Panc1 (cell line): ENCODE data around the gene TBX22.
"Not testable (repeated sequence)": the region's sequence is repeated elsewhere in the genome, so short reads cannot be mapped to it uniquely, and the experiment has no call there.

Experiments
- POLR2AphosphoS5 ChIP-seq: IDR thresholded peaks from 2 replicates; pipeline ENCODE4 v1.6.1; 2012; ENCODE audit warnings: mild to moderate bottlenecking, low read depth, low read length, moderate library complexity
- SIN3A ChIP-seq: IDR thresholded peaks from 2 replicates; pipeline ENCODE4 v1.6.1; 2012; ENCODE audit warnings: low read depth, mild to moderate bottlenecking, low read length, moderate library complexity, borderline replicate concordance; ENCODE audit not compliant: insufficient read depth
- TCF7L2 ChIP-seq: IDR thresholded peaks from 2 replicates; pipeline ENCODE4 v1.6.1; 2011; ENCODE audit warnings: mild to moderate bottlenecking, low read depth, low read length, inconsistent platforms
- TF ChIP-seq, protein P1 (sequence below): fragments of 450-650 bp; IDR thresholded peaks from 2 replicates; pipeline ENCODE4 v1.5.1; 2017; ENCODE audit warnings: mild to moderate bottlenecking
- TF ChIP-seq, protein P2 (sequence below), 2 experiments: IDR thresholded peaks; 2 replicates each; pipeline ENCODE4 v1.6.1; 2011 to 2012; ENCODE audit warnings: low read depth in 2 of 2, control low read depth in 1 of 2, low read length in 1 of 2, mild to moderate bottlenecking in 1 of 2, moderate library complexity in 1 of 2; ENCODE audit not compliant: insufficient read depth in 1 of 2

- TF ChIP-seq, protein P1, sequence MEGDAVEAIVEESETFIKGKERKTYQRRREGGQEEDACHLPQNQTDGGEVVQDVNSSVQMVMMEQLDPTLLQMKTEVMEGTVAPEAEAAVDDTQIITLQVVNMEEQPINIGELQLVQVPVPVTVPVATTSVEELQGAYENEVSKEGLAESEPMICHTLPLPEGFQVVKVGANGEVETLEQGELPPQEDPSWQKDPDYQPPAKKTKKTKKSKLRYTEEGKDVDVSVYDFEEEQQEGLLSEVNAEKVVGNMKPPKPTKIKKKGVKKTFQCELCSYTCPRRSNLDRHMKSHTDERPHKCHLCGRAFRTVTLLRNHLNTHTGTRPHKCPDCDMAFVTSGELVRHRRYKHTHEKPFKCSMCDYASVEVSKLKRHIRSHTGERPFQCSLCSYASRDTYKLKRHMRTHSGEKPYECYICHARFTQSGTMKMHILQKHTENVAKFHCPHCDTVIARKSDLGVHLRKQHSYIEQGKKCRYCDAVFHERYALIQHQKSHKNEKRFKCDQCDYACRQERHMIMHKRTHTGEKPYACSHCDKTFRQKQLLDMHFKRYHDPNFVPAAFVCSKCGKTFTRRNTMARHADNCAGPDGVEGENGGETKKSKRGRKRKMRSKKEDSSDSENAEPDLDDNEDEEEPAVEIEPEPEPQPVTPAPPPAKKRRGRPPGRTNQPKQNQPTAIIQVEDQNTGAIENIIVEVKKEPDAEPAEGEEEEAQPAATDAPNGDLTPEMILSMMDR, result not testable (repeated sequence)
- TF ChIP-seq POLR2AphosphoS5, SIN3A, TCF7L2: not testable (repeated sequence)
- TF ChIP-seq, protein P2, sequence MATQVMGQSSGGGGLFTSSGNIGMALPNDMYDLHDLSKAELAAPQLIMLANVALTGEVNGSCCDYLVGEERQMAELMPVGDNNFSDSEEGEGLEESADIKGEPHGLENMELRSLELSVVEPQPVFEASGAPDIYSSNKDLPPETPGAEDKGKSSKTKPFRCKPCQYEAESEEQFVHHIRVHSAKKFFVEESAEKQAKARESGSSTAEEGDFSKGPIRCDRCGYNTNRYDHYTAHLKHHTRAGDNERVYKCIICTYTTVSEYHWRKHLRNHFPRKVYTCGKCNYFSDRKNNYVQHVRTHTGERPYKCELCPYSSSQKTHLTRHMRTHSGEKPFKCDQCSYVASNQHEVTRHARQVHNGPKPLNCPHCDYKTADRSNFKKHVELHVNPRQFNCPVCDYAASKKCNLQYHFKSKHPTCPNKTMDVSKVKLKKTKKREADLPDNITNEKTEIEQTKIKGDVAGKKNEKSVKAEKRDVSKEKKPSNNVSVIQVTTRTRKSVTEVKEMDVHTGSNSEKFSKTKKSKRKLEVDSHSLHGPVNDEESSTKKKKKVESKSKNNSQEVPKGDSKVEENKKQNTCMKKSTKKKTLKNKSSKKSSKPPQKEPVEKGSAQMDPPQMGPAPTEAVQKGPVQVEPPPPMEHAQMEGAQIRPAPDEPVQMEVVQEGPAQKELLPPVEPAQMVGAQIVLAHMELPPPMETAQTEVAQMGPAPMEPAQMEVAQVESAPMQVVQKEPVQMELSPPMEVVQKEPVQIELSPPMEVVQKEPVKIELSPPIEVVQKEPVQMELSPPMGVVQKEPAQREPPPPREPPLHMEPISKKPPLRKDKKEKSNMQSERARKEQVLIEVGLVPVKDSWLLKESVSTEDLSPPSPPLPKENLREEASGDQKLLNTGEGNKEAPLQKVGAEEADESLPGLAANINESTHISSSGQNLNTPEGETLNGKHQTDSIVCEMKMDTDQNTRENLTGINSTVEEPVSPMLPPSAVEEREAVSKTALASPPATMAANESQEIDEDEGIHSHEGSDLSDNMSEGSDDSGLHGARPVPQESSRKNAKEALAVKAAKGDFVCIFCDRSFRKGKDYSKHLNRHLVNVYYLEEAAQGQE (IDR thresholded peaks at IDR 0.05; ENCODE audit: insufficient read depth in 1 of 2, low read depth in 2 of 2, low read length in 1 of 2), result not testable (repeated sequence)
These were observed 51.6 kb downstream of the TBX22 start for GRCh38 chrX:80066156-80066555.
